HCT116 (cell line): Measurements from ENCODE around the gene MOGAT3. TPM values are rescaled to one million over a fixed set of nuclear protein-coding genes. Genes with fewer than 3 reads are reported as not detected.

Experiments used
- ATAC-seq: fragments of 200-7000 bp; cut with Tn5 transposase; 2 replicates; pipeline ENCODE4 v1.9.1; 2020; ENCODE audit warnings: mild to moderate bottlenecking, moderate library complexity
- BruUV-seq: library from RNA; stranded (reverse); fragments of 400-500 nt; replicated peaks from 2 replicates; lab custom pipeline; 2021; lab: Mats Ljungman, UMichigan
- CTCF ChIA-PET: fragments of 300-600 bp; sonication (Branson Sonifier 250); formaldehyde crosslinking; loops from one replicate; lab custom pipeline; 2021; ENCODE audit warnings: antibody characterized with exemption; lab: Charles Lee
- POLR2A ChIA-PET: fragments of 300-600, 350-600 bp; sonication (Branson Sonifier 250); formaldehyde crosslinking; loops from one replicate; lab custom pipeline; 2021; ENCODE audit warnings: antibody characterized with exemption; lab: Charles Lee
- RAD21 ChIA-PET, 2 experiments: fragments of 300-600 bp; sonication (Branson Sonifier 250); formaldehyde crosslinking; loops; one replicate each; lab custom pipeline; 2023; ENCODE audit warnings: low total read pairs in 2 of 2; ENCODE audit not compliant: uncharacterized antibody in 2 of 2, unreplicated experiment in 2 of 2, low non-redundant PET in 1 of 2; lab: Charles Lee
- DNase-seq: peaks from one replicate; pipeline ENCODE4 v3.0.0-alpha.2; 2010; ENCODE audit warnings: low read depth, low spot score
- H2AFZ ChIP-seq: fragments of 200-600 bp; shearing (Covaris generic), sonication (generic); 2 replicates; pipeline ENCODE4 v1.6.1; 2017; ENCODE audit warnings: low read depth, mixed run types, mixed read lengths, antibody characterized with exemption, low read length; ENCODE audit not compliant: poor library complexity, severe bottlenecking
- H3K27ac ChIP-seq: 2 replicates; pipeline ENCODE4 v1.5.1; 2012; ENCODE audit warnings: low read depth, low read length
- H3K27me3 ChIP-seq: fragments of 200-600 bp; sonication (generic); 2 replicates; pipeline ENCODE4 v1.6.1; 2016; ENCODE audit warnings: mixed run types, low read length, mixed read lengths; ENCODE audit not compliant: insufficient read depth
- H3K36me3 ChIP-seq, 2 experiments: fragments of 200-500 bp in 1 of 2; fragments of 200-600 bp in 1 of 2; sonication (Bioruptor generic) in 1 of 2; sonication (generic) in 1 of 2; 2 replicates each; pipeline versions ENCODE4 v1.5.1 to v1.6.1; 2014 to 2016; ENCODE audit warnings: low read length in 2 of 2, inconsistent platforms in 1 of 2, mixed read lengths in 1 of 2, mixed run types in 1 of 2; ENCODE audit not compliant: insufficient read depth in 2 of 2, control insufficient read depth in 1 of 2
- H3K4me1 ChIP-seq, 2 experiments: fragments of 200-600 bp in 1 of 2; sonication (generic) in 1 of 2; 2 replicates each; pipeline versions ENCODE4 v1.5.1 to v1.6.1; 2012 to 2017; ENCODE audit warnings: low read length in 2 of 2, inconsistent platforms in 1 of 2, mild to moderate bottlenecking in 1 of 2, mixed read lengths in 1 of 2, mixed run types in 1 of 2, moderate library complexity in 1 of 2; ENCODE audit not compliant: insufficient read depth in 2 of 2, control insufficient read depth in 1 of 2
- H3K4me2 ChIP-seq: fragments of 200-600 bp; sonication (generic); 2 replicates; pipeline ENCODE4 v1.6.1; 2017; ENCODE audit warnings: mixed run types, low read length, mixed read lengths
- H3K4me3 ChIP-seq, 2 experiments: fragments of 200-600 bp in 1 of 2; sonication (generic) in 1 of 2; replicated peaks in 1 of 2; 2 replicates each; pipeline ENCODE4 v1.5.1; 2011 to 2016; ENCODE audit warnings: low read length in 2 of 2, control low read depth in 1 of 2, low read depth in 1 of 2, mild to moderate bottlenecking in 1 of 2, mixed read lengths in 1 of 2, mixed run types in 1 of 2
- H3K79me2 ChIP-seq: fragments of 200-600 bp; sonication (generic); 2 replicates; pipeline ENCODE4 v1.6.1; 2017; ENCODE audit warnings: mild to moderate bottlenecking, mixed run types, low read length, moderate library complexity, mixed read lengths; ENCODE audit not compliant: insufficient read depth
- H3K9ac ChIP-seq: fragments of 200-600 bp; sonication (generic); 2 replicates; pipeline ENCODE4 v1.6.1; 2016; ENCODE audit warnings: low read length, mixed read lengths
- H3K9me2 ChIP-seq: fragments of 200-600 bp; sonication (generic), shearing (Covaris generic); 2 replicates; pipeline ENCODE4 v1.6.1; 2017; ENCODE audit warnings: mixed run types, mild to moderate bottlenecking, moderate library complexity; ENCODE audit not compliant: insufficient read depth
- H3K9me3 ChIP-seq, 2 experiments: fragments of 200-500 bp in 1 of 2; fragments of 200-600 bp in 1 of 2; sonication (Bioruptor generic) in 1 of 2; sonication (generic) in 1 of 2; 2 replicates each; pipeline ENCODE4 v1.6.1; 2014 to 2017; ENCODE audit warnings: low read length in 2 of 2, mixed read lengths in 2 of 2, inconsistent platforms in 1 of 2, low read depth in 1 of 2, mild to moderate bottlenecking in 1 of 2, mixed run types in 1 of 2, moderate library complexity in 1 of 2; ENCODE audit not compliant: control insufficient read depth in 1 of 2, insufficient read depth in 1 of 2
- H4K20me1 ChIP-seq: fragments of 200-600 bp; sonication (generic), shearing (Covaris generic); 2 replicates; pipeline ENCODE4 v1.6.1; 2017; ENCODE audit warnings: mixed run types, mild to moderate bottlenecking, moderate library complexity; ENCODE audit not compliant: insufficient read depth
- CTCF ChIP-seq, 3 experiments: fragments of 200-600 bp in 1 of 3; sonication (generic) in 1 of 3; IDR thresholded peaks in 2 of 3; conservative IDR thresholded peaks in 1 of 3; 2 replicates each; pipeline ENCODE4 v1.5.1; 2012 to 2017; ENCODE audit warnings: low read depth in 2 of 3, low read length in 2 of 3, antibody characterized with exemption in 1 of 3, borderline replicate concordance in 1 of 3, control low read depth in 1 of 3, mild to moderate bottlenecking in 1 of 3, mixed read lengths in 1 of 3, mixed run types in 1 of 3, moderate library complexity in 1 of 3; ENCODE audit not compliant: insufficient read depth in 1 of 3
- ELF1 ChIP-seq: IDR thresholded peaks from 2 replicates; pipeline ENCODE4 v1.6.1; 2012; ENCODE audit warnings: low read depth, borderline replicate concordance
- POLR2AphosphoS5 ChIP-seq: IDR thresholded peaks from 2 replicates; pipeline ENCODE4 v1.6.1; 2011; ENCODE audit warnings: mild to moderate bottlenecking, low read depth, low read length, moderate library complexity
- RAD21 ChIP-seq: IDR thresholded peaks from 2 replicates; pipeline ENCODE4 v1.6.1; 2012; ENCODE audit warnings: low read depth, mild to moderate bottlenecking
- SIN3A ChIP-seq: IDR thresholded peaks from 2 replicates; pipeline ENCODE4 v1.6.1; 2012; ENCODE audit warnings: low read depth
- ZFX ChIP-seq: fragments of 450-650 bp; IDR thresholded peaks from 2 replicates; pipeline ENCODE4 v1.6.1; 2017
- intact Hi-C: fragments of 100-400 bp; cut with micrococcal nuclease; formaldehyde crosslinking; loops from 2 replicates; pipeline ENCODE4 v1.10.0; 2022
- total RNA-seq: library from RNA; stranded (reverse); gene quantifications from one replicate; pipeline ENCODE4 v1.2.1, GENCODE V29; 2021; ENCODE audit not compliant: unreplicated experiment

The MOGAT3 gene
- total RNA-seq, 1 experiment from 2014 or later: not detected

- CTCF ChIA-PET: interaction anchor here (3.0 kb wide), 1 partner anchor 20 kb away, joined by 16 read pairs; no protein-coding TSS in a partner anchor
- Histone ChIP-seq H3K36me3 (peaks cover under 1% of the 10 kb centered on the region in 2 experiments; a peak in 3 of 4 replicates), H4K20me1 (no peaks in the 10 kb centered on the region), H3K79me2 (peaks cover 11% of the 10 kb centered on the region; the same call in 1 of the 2 replicates), H3K27ac (peak overlapping the region; percentile 97), H3K4me1 (peaks cover 64 to 97% of the 10 kb centered on the region in 2 experiments), H3K9ac (peak overlapping the region; percentile 78), H3K9me3 (no peaks in the 10 kb centered on the region), H2AFZ (no peak overlapping the region), H3K27me3 (no peaks in the 10 kb centered on the region), H3K4me3 (peak overlapping the region; percentile 73 to 78), H3K9me2 (no peaks in the 10 kb centered on the region), H3K4me2 (peak overlapping the region; percentile 80)
- TF ChIP-seq SIN3A: no peak
- no peak; the same call in 1 of the 2 replicates for TF ChIP-seq ZFX
- TF ChIP-seq POLR2AphosphoS5: no peak
- TF ChIP-seq RAD21: no peak
- TF ChIP-seq CTCF (IDR thresholded peaks at IDR 0.05 in 2 of 3, conservative IDR thresholded peaks at IDR 0.05 in 1 of 3; ENCODE audit: borderline replicate concordance in 1 of 3, insufficient read depth in 1 of 3, low read depth in 2 of 3, low read length in 2 of 3): no peak
- no peak for TF ChIP-seq ELF1
- RAD21 ChIA-PET: no interaction called here
- ATAC-seq (no peak), DNase-seq (no peak)
- BruUV-seq: TSS peak; percentile 68
- POLR2A ChIA-PET: interaction anchor here (2.0 to 2.5 kb wide), 3 partner anchors 10 to 38 kb away, joined by 7 to 23 read pairs (median 15); partner anchors contain the start of gene SERPINE1
- intact Hi-C loops: no loop called here
Observed at GRCh38 chr7:101164071-101164840, 36.6 kb downstream of the MOGAT3 start.
